GM19397 (cell line): ENCODE data around the gene FBXL3.
A peak's percentile ranks its signal among the peaks of the same experiment; 100 is the strongest.
"Not testable (repeated sequence)": the region's sequence is repeated elsewhere in the genome, so short reads cannot be mapped to it uniquely, and the experiment has no call there.

ENCODE experiments used
- ATAC-seq: cut with Tn5 transposase; IDR thresholded peaks from one replicate; pipeline ENCODE4 v1.9.1; 2021; ENCODE audit warnings: mild to moderate bottlenecking, moderate library complexity; ENCODE audit not compliant: unreplicated experiment

The FBXL3 gene

GRCh38 chr13:77028202-77028601, 1.2 kb upstream of the FBXL3 start:
- ATAC-seq: no peak

DNA sequence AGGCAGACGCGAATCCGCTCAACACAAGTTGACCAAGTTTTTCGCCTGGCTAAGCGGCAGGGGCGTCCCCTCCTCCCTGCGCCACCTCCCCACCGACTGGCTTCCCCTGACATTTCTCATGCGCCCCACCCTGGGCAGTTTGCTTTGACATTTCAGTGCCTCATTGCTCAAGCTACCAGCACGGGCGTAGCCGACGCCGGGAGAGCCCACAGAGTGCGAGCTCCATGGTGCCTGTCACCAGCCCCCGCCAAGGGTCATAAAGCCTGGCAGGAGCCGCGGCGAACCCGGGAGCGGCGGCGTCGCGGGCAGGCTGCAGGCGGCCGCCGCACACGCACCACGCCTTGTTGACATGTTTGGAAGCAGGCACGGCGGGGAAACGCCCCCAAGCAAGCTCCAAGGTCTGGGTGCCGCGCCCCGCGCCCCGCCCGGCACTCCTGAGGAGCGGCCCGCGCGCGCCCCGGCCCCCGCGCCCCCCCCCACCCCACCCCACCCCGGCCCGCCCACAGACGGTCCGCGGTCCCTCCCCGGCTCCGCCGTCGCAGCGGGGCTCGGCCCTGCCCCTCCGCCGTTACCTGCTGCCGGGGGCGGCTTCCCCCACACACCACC, 601 bp downstream of the FBXL3 start:
- ATAC-seq: peak; percentile 50

- ATAC-seq: no peak
Measured at GRCh38 chr13:77022341-77022740, 4.6 kb downstream of the FBXL3 start.

DNA sequence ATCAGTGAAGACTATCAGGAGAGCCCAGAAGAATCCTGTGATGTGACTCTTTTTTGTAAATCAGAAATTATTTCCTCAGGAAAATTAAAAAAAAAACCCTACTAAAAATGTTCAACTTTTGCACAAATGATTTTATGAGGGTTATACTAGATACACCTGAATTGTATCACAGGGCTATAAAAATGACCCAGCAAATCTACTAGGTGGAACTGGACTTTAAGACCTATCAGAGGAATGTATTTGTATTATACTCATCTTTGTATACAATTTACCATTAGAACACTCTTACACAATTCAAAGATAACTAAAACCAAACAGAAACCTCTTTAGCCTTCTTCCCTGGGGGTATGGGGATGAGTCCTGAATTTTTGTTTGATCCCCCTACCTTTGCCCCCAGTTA, 7.2 kb downstream of the FBXL3 start:
- ATAC-seq: no peak

DNA sequence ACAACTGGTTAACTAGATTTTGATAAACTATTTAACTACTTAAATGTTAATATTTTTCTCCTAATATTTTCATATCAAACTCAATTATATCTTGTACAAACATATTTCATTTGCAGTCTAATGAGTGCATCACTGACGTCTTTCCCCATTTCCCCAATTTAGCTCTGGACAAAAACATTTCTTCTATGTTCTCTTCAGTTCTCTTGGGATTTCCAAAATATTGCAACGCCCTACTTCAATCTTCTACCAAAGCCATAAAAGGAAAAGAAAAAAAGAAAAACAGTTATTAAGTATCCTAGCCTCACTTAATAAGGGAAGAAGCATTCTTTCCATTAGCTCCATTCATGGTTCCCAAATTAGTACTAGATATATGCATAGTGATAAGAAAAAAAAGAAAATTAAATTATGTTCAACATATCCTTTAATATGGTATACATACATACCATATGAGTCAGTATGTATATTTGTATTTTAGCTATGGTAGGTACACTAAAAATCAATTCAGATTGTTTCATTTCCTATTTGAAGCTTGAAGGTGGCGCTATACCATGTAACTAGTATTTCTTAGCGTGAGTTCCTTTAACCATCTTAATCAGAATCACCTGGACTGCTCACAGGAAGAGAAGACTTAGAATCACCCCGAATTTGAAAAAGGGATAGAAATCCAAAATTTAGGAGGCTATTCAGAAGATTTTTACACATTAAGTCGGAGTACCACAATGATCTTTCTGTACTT, 9.9 kb downstream of the FBXL3 start:
- no peak for ATAC-seq

DNA sequence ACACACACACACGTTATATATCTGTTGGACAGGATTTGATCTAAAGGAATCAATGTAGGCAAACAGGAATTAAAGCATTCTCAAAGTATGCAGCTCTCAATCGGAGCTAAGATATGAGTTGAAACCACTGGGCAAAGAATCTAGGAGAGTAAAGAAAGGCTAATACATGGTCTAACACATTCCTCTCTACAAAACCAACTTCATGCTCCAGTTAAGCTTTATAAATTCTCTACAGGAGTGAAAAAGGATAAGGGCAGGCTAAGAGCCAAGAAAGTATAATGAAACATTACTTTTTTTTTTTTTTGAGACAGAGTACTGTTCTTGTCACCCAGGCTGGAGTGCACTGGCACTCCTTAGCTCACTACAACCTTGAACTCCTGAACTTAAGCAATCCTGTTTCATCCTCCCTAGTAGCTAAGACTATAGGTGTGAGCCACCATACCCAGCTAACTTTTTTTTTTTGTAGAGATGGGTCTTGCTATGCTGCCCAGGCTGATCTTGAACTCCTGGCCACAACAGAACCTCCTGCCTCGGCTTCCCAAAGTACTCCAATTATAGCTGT, 10.6 kb downstream of the FBXL3 start:
- ATAC-seq: no peak

DNA sequence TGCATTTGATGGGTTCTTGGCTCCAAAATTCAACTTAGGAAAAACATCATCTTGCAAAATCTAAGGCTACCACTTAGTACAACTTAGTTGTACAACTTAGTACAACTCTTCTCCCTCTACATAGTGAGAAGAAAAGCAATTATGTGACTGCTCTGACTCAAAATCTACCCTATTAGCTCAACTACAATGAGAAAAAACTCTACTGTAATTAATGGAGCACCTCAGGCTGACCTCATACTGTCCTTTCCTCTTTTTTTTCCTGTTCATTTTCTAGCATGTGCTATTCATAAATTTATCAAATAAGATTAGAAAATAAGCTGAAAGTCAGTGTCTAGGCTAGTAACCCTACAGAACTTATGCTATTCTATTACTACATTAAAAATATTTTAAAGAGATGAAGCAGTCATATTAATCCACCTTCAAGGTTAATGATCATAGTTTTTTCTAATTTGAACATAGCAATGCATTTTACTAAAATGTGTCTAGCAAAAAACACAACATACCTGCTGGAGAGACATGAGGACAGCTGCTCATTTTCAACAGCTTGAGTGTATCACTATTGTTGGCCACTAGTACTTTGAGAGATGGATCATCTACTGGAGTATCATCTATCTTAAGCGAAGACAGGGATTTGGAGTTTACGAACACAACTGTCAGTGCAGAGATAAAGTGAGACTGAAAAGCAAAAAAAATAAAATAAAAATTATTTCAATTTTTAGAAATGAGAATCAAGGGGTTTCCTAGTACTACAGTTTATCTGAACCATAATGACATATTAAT, 11.9 kb downstream of the FBXL3 start:
- no peak for ATAC-seq

- ATAC-seq: no peak
Measured at GRCh38 chr13:77013853-77014542, 13.0 kb downstream of the FBXL3 start.

DNA sequence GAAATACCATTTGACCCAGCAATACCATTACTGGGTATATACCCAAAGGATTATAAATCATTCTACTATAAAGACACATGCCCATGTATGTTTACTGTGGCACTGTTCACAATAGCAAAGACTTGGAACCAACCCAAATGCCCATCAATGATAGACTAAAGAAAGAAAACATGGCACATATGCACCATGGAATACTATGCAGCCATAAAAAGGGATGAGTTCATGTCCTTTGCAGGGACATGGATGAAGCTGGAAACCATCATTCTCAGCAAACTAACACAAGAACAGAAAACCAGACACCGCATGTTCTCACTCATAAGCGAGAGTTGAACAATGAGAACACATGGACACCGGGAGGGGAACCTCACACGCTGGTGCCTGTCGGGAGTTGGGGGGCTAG, 17.2 kb downstream of the FBXL3 start:
- ATAC-seq: not testable (repeated sequence)

DNA sequence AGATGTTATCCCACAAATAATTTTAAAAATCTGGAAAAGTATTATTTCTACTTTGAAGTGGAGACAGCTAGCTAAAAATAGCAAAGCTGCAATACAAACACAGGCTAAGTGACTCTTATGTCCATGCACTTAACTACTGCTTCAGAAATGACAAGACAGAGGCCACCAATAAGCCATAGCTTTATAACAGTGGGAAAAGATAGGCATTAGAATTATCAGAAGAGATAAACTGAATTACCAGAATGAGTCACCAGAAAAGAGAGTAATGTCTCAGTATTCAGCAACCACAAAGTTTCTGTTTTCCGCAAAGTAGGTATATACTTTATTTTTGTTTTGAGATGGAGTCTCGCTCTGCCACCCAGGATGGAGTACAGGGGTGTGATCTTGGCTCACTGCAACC, 17.9 kb downstream of the FBXL3 start:
- ATAC-seq: no peak

- not testable (repeated sequence) for ATAC-seq
Measured at GRCh38 chr13:77008337-77008736, 18.6 kb downstream of the FBXL3 start.

- ATAC-seq: no peak
Measured at GRCh38 chr13:77002590-77003190, 24.3 kb downstream of the FBXL3 start.

- ATAC-seq: no peak
Measured at GRCh38 chr13:77001963-77002587, 24.9 kb downstream of the FBXL3 start.

DNA sequence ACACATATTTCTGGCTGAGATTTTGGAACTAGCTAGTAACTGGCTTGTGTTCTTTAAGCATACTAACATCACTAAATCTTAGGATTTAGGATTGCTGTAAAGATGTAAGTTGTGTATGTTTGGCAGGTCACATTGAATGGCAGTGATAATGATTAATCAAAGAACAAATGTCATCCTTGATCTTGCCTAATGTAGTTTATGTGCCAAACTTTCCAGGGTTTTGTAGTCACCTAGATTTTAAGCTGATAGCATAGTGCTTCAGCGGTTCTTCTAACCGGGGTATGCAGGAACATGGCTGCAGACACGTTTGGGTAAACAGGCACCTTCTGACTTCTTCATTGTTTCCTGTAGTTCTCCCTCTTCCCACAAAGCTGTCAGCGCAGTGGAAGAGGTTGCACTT, 25.4 kb downstream of the FBXL3 start:
- no peak for ATAC-seq

DNA sequence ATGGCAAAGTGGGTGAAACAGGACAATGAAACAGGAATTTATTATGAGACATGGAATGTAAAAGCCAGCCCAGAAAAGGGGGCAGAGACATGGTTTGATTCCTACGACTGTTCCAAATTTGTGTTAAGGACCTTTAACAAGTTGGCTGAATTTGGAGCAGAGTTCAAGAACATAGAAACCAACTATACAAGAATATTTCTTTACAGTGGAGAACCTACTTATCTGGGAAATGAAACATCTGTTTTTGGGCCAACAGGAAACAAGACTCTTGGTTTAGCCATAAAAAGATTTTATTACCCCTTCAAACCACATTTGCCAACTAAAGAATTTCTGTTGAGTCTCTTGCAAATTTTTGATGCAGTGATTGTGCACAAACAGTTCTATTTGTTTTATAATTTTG, 26.5 kb downstream of the FBXL3 start:
- ATAC-seq: no peak

- no peak for ATAC-seq
Measured at GRCh38 chr13:76994281-76994680, 32.7 kb downstream of the FBXL3 start.

DNA sequence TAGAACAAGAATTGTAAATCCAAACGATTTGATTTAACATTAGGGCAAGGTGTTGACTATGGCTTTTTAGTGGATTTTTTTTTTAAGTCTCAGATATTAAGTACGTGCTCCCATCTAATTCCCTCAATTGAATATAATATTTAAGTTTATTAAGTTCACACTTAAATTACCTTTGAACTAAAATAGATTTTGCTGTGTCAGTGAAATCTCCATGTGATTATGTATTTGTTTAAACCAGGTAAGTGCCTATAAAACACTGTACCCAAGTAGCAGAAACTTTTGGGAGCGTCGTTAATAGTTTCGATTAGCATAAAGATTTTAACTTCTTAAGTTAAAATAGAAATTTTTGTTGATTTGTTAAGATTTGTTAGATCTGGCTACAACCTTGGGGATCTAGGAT, 33.5 kb downstream of the FBXL3 start:
- no peak for ATAC-seq

DNA sequence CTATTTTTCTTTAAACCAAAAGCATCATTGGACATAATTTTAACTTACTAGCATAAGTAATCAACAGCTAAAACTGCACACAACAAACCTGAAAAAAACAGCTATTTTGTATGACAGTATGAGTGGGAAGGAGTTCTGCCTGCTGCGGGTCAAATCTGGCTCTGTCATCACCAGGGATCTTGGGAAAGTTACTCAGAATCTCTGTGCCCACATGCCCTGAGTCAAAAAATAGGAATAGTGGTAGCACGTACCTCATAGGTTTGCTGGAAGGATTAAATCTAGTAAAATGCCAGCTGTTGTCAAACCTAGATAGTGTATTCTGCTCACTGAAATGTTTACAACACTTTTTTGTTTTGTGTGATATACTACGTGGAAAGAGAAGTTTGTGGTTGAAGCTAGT, 33.9 kb downstream of the FBXL3 start:
- no peak for ATAC-seq

DNA sequence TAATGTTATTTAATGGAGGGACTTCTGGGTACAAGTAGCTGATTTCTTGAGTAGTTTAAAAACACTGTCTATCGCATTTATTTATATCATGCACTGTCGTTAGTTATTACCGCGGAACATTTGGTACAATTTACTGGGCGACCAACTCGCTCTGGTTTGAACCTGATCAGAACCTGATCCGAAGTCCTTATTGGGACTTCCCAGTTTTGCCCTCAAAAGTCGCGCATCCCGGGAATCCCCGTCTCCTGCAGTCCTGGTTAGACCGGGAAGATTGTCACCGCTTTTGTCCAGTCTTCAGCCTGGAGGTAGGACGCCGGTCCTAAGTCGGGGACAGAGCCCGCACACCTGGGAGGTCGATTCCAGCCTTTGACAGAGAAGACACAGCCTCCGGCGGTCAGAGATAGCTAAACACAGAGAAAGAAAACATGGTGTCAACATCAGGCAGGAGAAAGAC, 34.4 kb downstream of the FBXL3 start:
- no peak for ATAC-seq
